OCI-LY7 (cell line): ENCODE data around the gene SERGEF. TPM values are rescaled to one million over a fixed set of nuclear protein-coding genes. Genes with fewer than 3 reads are reported as not detected.
A peak's percentile ranks its signal among the peaks of the same experiment; 100 is the strongest.

Experiments used
- BruUV-seq: library from RNA; stranded (reverse); fragments of 400-500 nt; replicated peaks from 2 replicates; lab custom pipeline; 2021; lab: Mats Ljungman, UMichigan
- CTCF ChIA-PET: fragments of 300-600 bp; sonication (Branson Sonifier 250); formaldehyde crosslinking; loops from one replicate; lab custom pipeline; 2022; ENCODE audit warnings: antibody characterized with exemption; ENCODE audit not compliant: unreplicated experiment; lab: Charles Lee
- POLR2A ChIA-PET: fragments of 300-600 bp; sonication (Branson Sonifier 250); formaldehyde crosslinking; loops from one replicate; lab custom pipeline; 2022; ENCODE audit warnings: antibody characterized with exemption; lab: Charles Lee
- DNase-seq: peaks from one replicate; pipeline ENCODE4 v3.0.0-alpha.2; 2015; ENCODE audit warnings: low spot score
- H2AFZ ChIP-seq: fragments of 200-600 bp; sonication (generic), shearing (Covaris generic); 2 replicates; pipeline ENCODE4 v1.6.1; 2014; ENCODE audit warnings: mild to moderate bottlenecking, antibody characterized with exemption, low read length, moderate library complexity
- H3K27ac ChIP-seq: fragments of 200-600 bp; sonication (generic); 2 replicates; pipeline ENCODE4 v1.5.1; 2014; ENCODE audit warnings: mixed run types, low read depth, mild to moderate bottlenecking, moderate library complexity, low read length, inconsistent platforms; ENCODE audit not compliant: poor library complexity, severe bottlenecking
- H3K36me3 ChIP-seq: fragments of 200-600 bp; sonication (generic); 2 replicates; pipeline ENCODE4 v1.6.1; 2014; ENCODE audit warnings: mild to moderate bottlenecking, antibody characterized with exemption, low read length, moderate library complexity, mixed read lengths; ENCODE audit not compliant: insufficient read depth
- H3K4me1 ChIP-seq: fragments of 200-600 bp; sonication (generic); 2 replicates; pipeline ENCODE4 v1.5.1; 2014; ENCODE audit warnings: mild to moderate bottlenecking, low read length; ENCODE audit not compliant: insufficient read depth, poor library complexity, severe bottlenecking
- H3K4me2 ChIP-seq: fragments of 200-600 bp; sonication (generic); 2 replicates; pipeline ENCODE4 v1.6.1; 2014; ENCODE audit warnings: mild to moderate bottlenecking, low read length
- H3K4me3 ChIP-seq: fragments of 200-600 bp; sonication (generic); 2 replicates; pipeline ENCODE4 v1.5.1; 2014; ENCODE audit warnings: mild to moderate bottlenecking, low read depth, low read length; ENCODE audit not compliant: poor library complexity, severe bottlenecking
- H3K79me2 ChIP-seq: fragments of 200-600 bp; sonication (generic); 2 replicates; pipeline ENCODE4 v1.6.1; 2016; ENCODE audit warnings: low read depth, mild to moderate bottlenecking, low read length, moderate library complexity, mixed read lengths; ENCODE audit not compliant: insufficient read depth
- H3K9me2 ChIP-seq: fragments of 200-600 bp; sonication (generic); 2 replicates; pipeline ENCODE4 v1.6.1; 2016; ENCODE audit warnings: mild to moderate bottlenecking, low read length, mixed read lengths; ENCODE audit not compliant: insufficient read depth
- H3K9me3 ChIP-seq: fragments of 200-600 bp; sonication (generic); 2 replicates; pipeline ENCODE4 v1.6.1; 2014; ENCODE audit warnings: mild to moderate bottlenecking, mixed run types, low read length, mixed read lengths
- H4K20me1 ChIP-seq: fragments of 200-600 bp; sonication (generic); 2 replicates; pipeline ENCODE4 v1.6.1; 2014; ENCODE audit warnings: mild to moderate bottlenecking, antibody characterized with exemption, low read length, moderate library complexity, mixed read lengths; ENCODE audit not compliant: insufficient read depth
- CTCF ChIP-seq: fragments of 200-600 bp; sonication (generic); conservative IDR thresholded peaks from 2 replicates; pipeline ENCODE4 v1.5.1; 2014; ENCODE audit warnings: mild to moderate bottlenecking, antibody characterized with exemption, low read length, moderate library complexity, mixed read lengths
- EZH2phosphoT487 ChIP-seq: fragments of 200-600 bp; sonication (generic); IDR thresholded peaks from 2 replicates; pipeline ENCODE4 v1.6.1; 2018; ENCODE audit warnings: low read depth, borderline replicate concordance, mild to moderate bottlenecking, mixed run types, antibody characterized with exemption, low read length, moderate library complexity, mixed read lengths
- intact Hi-C: fragments of 100-400 bp; cut with micrococcal nuclease; formaldehyde crosslinking; loops from one replicate; pipeline ENCODE4 v1.10.0; 2022; ENCODE audit not compliant: unreplicated experiment
- total RNA-seq, 2 experiments: library from RNA; depleted of rRNA in 1 of 2; stranded (reverse); fragments of >200 nt in 1 of 2; shearing (Covaris generic) in 1 of 2; gene quantifications; 2 replicates each; pipeline ENCODE4 v1.2.3, GENCODE V29; 2014 to 2022

Gene SERGEF
- total RNA-seq, 2 experiments from 2014 or later = 35.4 to 42.2 TPM

- Histone ChIP-seq H3K27ac (no peak overlapping the region), H3K9me3 (no peaks in the 10 kb centered on the region), H3K36me3 (no peaks in the 10 kb centered on the region), H3K9me2 (no peaks in the 10 kb centered on the region), H4K20me1 (no peaks in the 10 kb centered on the region), H3K79me2 (no peaks in the 10 kb centered on the region), H2AFZ (no peak overlapping the region), H3K4me1 (no peaks in the 10 kb centered on the region), H3K4me3 (no peak overlapping the region), H3K4me2 (no peak overlapping the region)
- intact Hi-C loops = no loop called here
- POLR2A ChIA-PET = no interaction called here
- TF ChIP-seq EZH2phosphoT487 = no peak
- TF ChIP-seq CTCF = no peak
- no TSS peak for BruUV-seq
- DNase-seq = no peak
- CTCF ChIA-PET = no interaction called here
Observed at GRCh38 chr11:17763703-17764102, 249.1 kb downstream of the SERGEF start.

- Histone ChIP-seq H4K20me1 (no peaks in the 10 kb centered on the region), H3K9me3 (no peaks in the 10 kb centered on the region), H2AFZ (no peak overlapping the region), H3K4me3 (no peak overlapping the region), H3K36me3 (no peaks in the 10 kb centered on the region), H3K79me2 (no peaks in the 10 kb centered on the region), H3K9me2 (no peaks in the 10 kb centered on the region), H3K27ac (no peak overlapping the region), H3K4me1 (no peaks in the 10 kb centered on the region), H3K4me2 (no peak overlapping the region)
- ChIA-PET POLR2A (no interaction called here), CTCF (no interaction called here)
- intact Hi-C loops = no loop called here
- no peak for DNase-seq
- no peak for TF ChIP-seq EZH2phosphoT487
- TF ChIP-seq CTCF = no peak
- BruUV-seq = no TSS peak
Observed at GRCh38 chr11:17763244-17763643, 249.6 kb downstream of the SERGEF start.

GRCh38 chr11:17762309-17762974, 250.4 kb downstream of the SERGEF start:
- Histone ChIP-seq H3K9me2 (no peaks in the 10 kb centered on the region), H4K20me1 (no peaks in the 10 kb centered on the region), H3K4me3 (no peak overlapping the region), H3K36me3 (no peaks in the 10 kb centered on the region), H2AFZ (no peak overlapping the region), H3K79me2 (no peaks in the 10 kb centered on the region), H3K4me2 (no peak overlapping the region), H3K9me3 (no peaks in the 10 kb centered on the region), H3K4me1 (no peaks in the 10 kb centered on the region), H3K27ac (no peak overlapping the region)
- ChIA-PET POLR2A (interaction anchor here (0.6 kb wide), 1 partner anchor 875 kb away, joined by 4 read pairs; no protein-coding TSS in a partner anchor), CTCF (no interaction called here)
- TF ChIP-seq CTCF (0 out of 2 replicates have a peak, but pooled peaks have one; percentile 21), EZH2phosphoT487 (no peak)
- peak; percentile 22 for DNase-seq
- no TSS peak for BruUV-seq
- intact Hi-C loops = no loop called here
